Measurements from ENCODE around the gene TMEM132D.

TMEM132D gene

GRCh38 chr12:129102233-129102632, 801.6 kb downstream of the TMEM132D start:
- Histone ChIP-seq H3K4me3 (replicated peaks; ENCODE audit: low read depth, low read length) (no peak overlapping the region), H3K27me3 (replicated peaks; ENCODE audit: control insufficient read depth, insufficient read depth, low read length) (no peaks in the 10 kb centered on the region), H3K36me3 (ENCODE audit: control insufficient read depth, insufficient read depth, low read length) (no peaks in the 10 kb centered on the region)
- no peak for TF ChIP-seq CTCF (IDR thresholded peaks at IDR 0.05; ENCODE audit: insufficient read depth, low read length, poor library complexity, severe bottlenecking)
- no peak for DNase-seq (ENCODE audit: extremely low read depth, insufficient read length)

- no peak for DNase-seq (ENCODE audit: extremely low read depth, insufficient read length)
- no peak for TF ChIP-seq CTCF (IDR thresholded peaks at IDR 0.05; ENCODE audit: insufficient read depth, low read length, poor library complexity, severe bottlenecking)
- H3K36me3 ChIP-seq (ENCODE audit: control insufficient read depth, insufficient read depth, low read length): no peaks in the 10 kb centered on the region
- H3K27me3 ChIP-seq (replicated peaks; ENCODE audit: control insufficient read depth, insufficient read depth, low read length): no peaks in the 10 kb centered on the region
- no peak overlapping the region for H3K4me3 ChIP-seq (replicated peaks; ENCODE audit: low read depth, low read length)
These were observed 802.0 kb downstream of the TMEM132D start for GRCh38 chr12:129101816-129102215.

- DNase-seq (ENCODE audit: extremely low read depth, insufficient read length): no peak
- Histone ChIP-seq H3K4me3 (replicated peaks; ENCODE audit: low read depth, low read length) (no peak overlapping the region), H3K27me3 (replicated peaks; ENCODE audit: control insufficient read depth, insufficient read depth, low read length) (no peaks in the 10 kb centered on the region), H3K36me3 (ENCODE audit: control insufficient read depth, insufficient read depth, low read length) (no peaks in the 10 kb centered on the region)
- no peak for TF ChIP-seq CTCF (IDR thresholded peaks at IDR 0.05; ENCODE audit: insufficient read depth, low read length, poor library complexity, severe bottlenecking)
These were observed 802.4 kb downstream of the TMEM132D start for GRCh38 chr12:129101404-129101803.

- H3K27me3 ChIP-seq (replicated peaks; ENCODE audit: control insufficient read depth, insufficient read depth, low read length): no peaks in the 10 kb centered on the region
- no peak overlapping the region for H3K4me3 ChIP-seq (replicated peaks; ENCODE audit: low read depth, low read length)
- no peak for DNase-seq (ENCODE audit: extremely low read depth, insufficient read length)
- H3K36me3 ChIP-seq (ENCODE audit: control insufficient read depth, insufficient read depth, low read length): no peaks in the 10 kb centered on the region
- TF ChIP-seq CTCF (IDR thresholded peaks at IDR 0.05; ENCODE audit: insufficient read depth, low read length, poor library complexity, severe bottlenecking): no peak
These were observed 806.4 kb downstream of the TMEM132D start for GRCh38 chr12:129097451-129097850.

- no peaks in the 10 kb centered on the region for H3K36me3 ChIP-seq (ENCODE audit: control insufficient read depth, insufficient read depth, low read length)
- H3K4me3 ChIP-seq (replicated peaks; ENCODE audit: low read depth, low read length): no peak overlapping the region
- no peaks in the 10 kb centered on the region for H3K27me3 ChIP-seq (replicated peaks; ENCODE audit: control insufficient read depth, insufficient read depth, low read length)
- DNase-seq (ENCODE audit: extremely low read depth, insufficient read length): no peak
- no peak for TF ChIP-seq CTCF (IDR thresholded peaks at IDR 0.05; ENCODE audit: insufficient read depth, low read length, poor library complexity, severe bottlenecking)
These were observed 806.9 kb downstream of the TMEM132D start for GRCh38 chr12:129096968-129097367.

- Histone ChIP-seq H3K4me3 (replicated peaks; ENCODE audit: low read depth, low read length) (no peak overlapping the region), H3K36me3 (ENCODE audit: control insufficient read depth, insufficient read depth, low read length) (no peaks in the 10 kb centered on the region), H3K27me3 (replicated peaks; ENCODE audit: control insufficient read depth, insufficient read depth, low read length) (no peaks in the 10 kb centered on the region)
- no peak for TF ChIP-seq CTCF (IDR thresholded peaks at IDR 0.05; ENCODE audit: insufficient read depth, low read length, poor library complexity, severe bottlenecking)
- DNase-seq (ENCODE audit: extremely low read depth, insufficient read length): no peak
These were observed 807.6 kb downstream of the TMEM132D start for GRCh38 chr12:129096184-129096583.

All from GM06990 (cell line).